ENCODE results near the gene ASB14.

DNA sequence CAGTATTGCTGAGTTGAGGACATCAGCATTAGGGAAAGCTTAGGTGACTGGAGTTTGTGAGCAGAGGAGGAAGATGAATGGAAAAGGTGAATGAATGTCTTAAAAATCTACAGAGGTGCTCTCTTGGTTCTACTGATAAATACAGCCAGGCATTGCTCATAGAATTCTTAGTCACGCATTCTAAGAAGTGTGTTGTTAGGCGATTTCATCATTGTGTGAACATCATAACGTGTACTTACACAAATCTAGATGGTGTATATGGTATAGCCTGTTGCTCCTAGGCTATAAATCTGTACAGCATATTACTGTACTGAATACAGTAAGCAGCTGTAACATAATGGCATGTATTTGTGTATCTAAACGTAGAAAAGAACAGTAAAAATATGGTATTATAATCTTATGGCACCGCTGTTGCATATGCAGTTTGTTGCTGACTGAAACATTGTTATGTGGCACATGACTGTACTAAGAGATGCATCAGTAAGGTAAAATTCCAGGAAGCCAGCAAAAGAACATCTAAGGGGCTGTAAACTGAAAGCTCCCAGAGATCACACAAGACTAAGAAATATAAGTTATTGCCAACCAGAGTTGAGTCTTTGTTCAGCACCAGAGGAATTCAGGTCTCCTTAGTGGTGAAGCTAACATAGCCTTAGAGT lies 42.9 kb upstream of the ASB14 start:
- TF ChIP-seq, protein P1, sequence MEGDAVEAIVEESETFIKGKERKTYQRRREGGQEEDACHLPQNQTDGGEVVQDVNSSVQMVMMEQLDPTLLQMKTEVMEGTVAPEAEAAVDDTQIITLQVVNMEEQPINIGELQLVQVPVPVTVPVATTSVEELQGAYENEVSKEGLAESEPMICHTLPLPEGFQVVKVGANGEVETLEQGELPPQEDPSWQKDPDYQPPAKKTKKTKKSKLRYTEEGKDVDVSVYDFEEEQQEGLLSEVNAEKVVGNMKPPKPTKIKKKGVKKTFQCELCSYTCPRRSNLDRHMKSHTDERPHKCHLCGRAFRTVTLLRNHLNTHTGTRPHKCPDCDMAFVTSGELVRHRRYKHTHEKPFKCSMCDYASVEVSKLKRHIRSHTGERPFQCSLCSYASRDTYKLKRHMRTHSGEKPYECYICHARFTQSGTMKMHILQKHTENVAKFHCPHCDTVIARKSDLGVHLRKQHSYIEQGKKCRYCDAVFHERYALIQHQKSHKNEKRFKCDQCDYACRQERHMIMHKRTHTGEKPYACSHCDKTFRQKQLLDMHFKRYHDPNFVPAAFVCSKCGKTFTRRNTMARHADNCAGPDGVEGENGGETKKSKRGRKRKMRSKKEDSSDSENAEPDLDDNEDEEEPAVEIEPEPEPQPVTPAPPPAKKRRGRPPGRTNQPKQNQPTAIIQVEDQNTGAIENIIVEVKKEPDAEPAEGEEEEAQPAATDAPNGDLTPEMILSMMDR (IDR thresholded peaks at IDR 0.05; ENCODE audit: low read length), result no peak
- no peak for TF ChIP-seq EZH2 (IDR thresholded peaks at IDR 0.05; ENCODE audit: borderline replicate concordance, low read length)
